Adrenal gland (tissue), 5 donors: ENCODE measurements around the gene RPN1.

ENCODE experiments used
- POLR2A ChIP-seq, 2 donors: fragments of 450-650 bp; IDR thresholded peaks; one replicate each; pipeline ENCODE4 v1.6.1; 2017; ENCODE audit warnings: antibody characterized with exemption in 2 of 2, mild to moderate bottlenecking in 2 of 2, moderate library complexity in 1 of 2
- TF ChIP-seq, protein P1 (sequence below), 6 experiments: fragments of 450-650 bp in 4 of 6; fragments of 200-600 bp in 2 of 6; sonication (generic) in 1 of 6; IDR thresholded peaks; 1 replicate in 5 of 6; 2 replicates in 1 of 6; pipeline versions ENCODE4 v1.5.1 to v1.8.0; 2016 to 2021; ENCODE audit warnings: antibody characterized with exemption in 6 of 6, mild to moderate bottlenecking in 2 of 6, moderate library complexity in 1 of 6
- donor health status: DM: no; HTN: no; CAD: no.

DNA sequence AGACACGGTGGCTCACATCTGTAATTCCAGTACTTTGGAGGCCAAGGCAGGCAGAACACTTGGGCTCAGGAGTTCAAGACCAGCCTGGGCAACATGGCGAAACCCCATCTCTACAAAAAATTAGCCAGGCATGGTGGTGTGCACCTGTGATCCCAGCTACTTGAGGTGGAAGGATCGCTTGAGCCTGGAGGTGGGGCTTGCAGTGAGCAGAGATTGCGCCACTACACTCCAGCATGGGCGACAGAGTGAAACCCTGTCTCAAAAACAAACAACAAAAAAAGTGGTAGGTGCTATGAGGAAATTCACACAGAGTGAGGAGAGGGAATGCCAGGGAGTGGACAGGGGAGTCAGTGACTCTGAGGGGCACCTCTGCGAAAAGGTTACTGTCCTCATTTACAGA, 29.4 kb downstream of the RPN1 start:
- TF ChIP-seq, protein P1, sequence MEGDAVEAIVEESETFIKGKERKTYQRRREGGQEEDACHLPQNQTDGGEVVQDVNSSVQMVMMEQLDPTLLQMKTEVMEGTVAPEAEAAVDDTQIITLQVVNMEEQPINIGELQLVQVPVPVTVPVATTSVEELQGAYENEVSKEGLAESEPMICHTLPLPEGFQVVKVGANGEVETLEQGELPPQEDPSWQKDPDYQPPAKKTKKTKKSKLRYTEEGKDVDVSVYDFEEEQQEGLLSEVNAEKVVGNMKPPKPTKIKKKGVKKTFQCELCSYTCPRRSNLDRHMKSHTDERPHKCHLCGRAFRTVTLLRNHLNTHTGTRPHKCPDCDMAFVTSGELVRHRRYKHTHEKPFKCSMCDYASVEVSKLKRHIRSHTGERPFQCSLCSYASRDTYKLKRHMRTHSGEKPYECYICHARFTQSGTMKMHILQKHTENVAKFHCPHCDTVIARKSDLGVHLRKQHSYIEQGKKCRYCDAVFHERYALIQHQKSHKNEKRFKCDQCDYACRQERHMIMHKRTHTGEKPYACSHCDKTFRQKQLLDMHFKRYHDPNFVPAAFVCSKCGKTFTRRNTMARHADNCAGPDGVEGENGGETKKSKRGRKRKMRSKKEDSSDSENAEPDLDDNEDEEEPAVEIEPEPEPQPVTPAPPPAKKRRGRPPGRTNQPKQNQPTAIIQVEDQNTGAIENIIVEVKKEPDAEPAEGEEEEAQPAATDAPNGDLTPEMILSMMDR (IDR thresholded peaks at IDR 0.05), result no peak
- TF ChIP-seq POLR2A (IDR thresholded peaks at IDR 0.05), result no peak
